ENCODE results near the gene SLC16A10.

- TF ChIP-seq CTCF (IDR thresholded peaks at IDR 0.05) (no peak), POLR2AphosphoS5 (IDR thresholded peaks at IDR 0.05; ENCODE audit: low read depth, low read length) (no peak), REST (IDR thresholded peaks at IDR 0.05; ENCODE audit: insufficient read depth in 1 of 2, low read depth in 2 of 2, low read length in 1 of 2) (no peak), SIN3A (IDR thresholded peaks at IDR 0.05; ENCODE audit: borderline replicate concordance, insufficient read depth, low read depth, low read length) (no peak), TCF7L2 (IDR thresholded peaks at IDR 0.05; ENCODE audit: low read depth, low read length) (no peak)
Observed at GRCh38 chr6:111212625-111213024, 125.3 kb downstream of the SLC16A10 start.
